Prostate gland (tissue), 2 donors: ENCODE data around the gene ZNF331. TPM values are rescaled to one million over a fixed set of nuclear protein-coding genes. Genes with fewer than 3 reads are reported as not detected.

Source experiments
- DNase-seq: peaks from one replicate; pipeline ENCODE4 v3.0.0-alpha.2; 2019; ENCODE audit warnings: low spot score
- H3K27ac ChIP-seq, 2 donors: fragments of 200-600 bp; sonication (generic); 2 replicates each; pipeline ENCODE4 v1.5.1; 2017 to 2019
- H3K27me3 ChIP-seq: fragments of 200-600 bp; sonication (generic); replicated peaks from 2 replicates; pipeline ENCODE4 v1.5.1; 2019; ENCODE audit not compliant: insufficient read depth
- H3K36me3 ChIP-seq, 2 donors: fragments of 200-600 bp; sonication (generic); 1 replicate in 1 of 2; 2 replicates in 1 of 2; pipeline versions ENCODE4 v1.5.1 to v1.8.1; 2017 to 2019
- H3K4me1 ChIP-seq: fragments of 200-600 bp; sonication (generic); replicated peaks from 2 replicates; pipeline ENCODE4 v1.5.1; 2019
- H3K4me3 ChIP-seq, 2 donors: fragments of 200-600 bp; sonication (generic); 2 replicates each; pipeline ENCODE4 v1.5.1; 2017 to 2019
- H3K9me3 ChIP-seq: fragments of 200-600 bp; sonication (generic); 2 replicates; pipeline ENCODE4 v1.5.1; 2017
- POLR2A ChIP-seq: fragments of 450-650 bp; IDR thresholded peaks from one replicate; pipeline ENCODE4 v1.6.1; 2016; ENCODE audit warnings: antibody characterized with exemption, mild to moderate bottlenecking
- POLR2AphosphoS5 ChIP-seq: sonication (generic); formaldehyde crosslinking; IDR thresholded peaks from one replicate; pipeline ENCODE4 v1.6.1; 2017; ENCODE audit warnings: antibody characterized with exemption
- WGBS: methylation state at CpG from one replicate; pipeline ENCODE4 v1.1.5; 2018; 5-methylcytosine and 5-hydroxymethylcytosine counted together
- intact Hi-C: fragments of 100-400 bp; cut with DNase I; formaldehyde crosslinking; loops from one replicate; pipeline ENCODE4 v1.14.2; 2022
- total RNA-seq, 2 donors: library from RNA; depleted of rRNA; stranded (reverse); fragments of >200 nt; gene quantifications; one replicate each; pipeline ENCODE4 v1.1.0, GENCODE V29; 2016
- TF ChIP-seq, protein P1 (sequence below), 4 experiments: fragments of 200-600 bp in 2 of 4; fragments of 450-650 bp in 2 of 4; sonication (generic) in 2 of 4; IDR thresholded peaks; 1 replicate in 3 of 4; 2 replicates in 1 of 4; pipeline ENCODE4 v1.5.1; 2016 to 2019; ENCODE audit warnings: antibody characterized with exemption in 4 of 4, mild to moderate bottlenecking in 2 of 4, moderate library complexity in 2 of 4

The ZNF331 gene
- total RNA-seq, 2 donors from 2014 or later, result 30.6 to 39.6 TPM

DNA sequence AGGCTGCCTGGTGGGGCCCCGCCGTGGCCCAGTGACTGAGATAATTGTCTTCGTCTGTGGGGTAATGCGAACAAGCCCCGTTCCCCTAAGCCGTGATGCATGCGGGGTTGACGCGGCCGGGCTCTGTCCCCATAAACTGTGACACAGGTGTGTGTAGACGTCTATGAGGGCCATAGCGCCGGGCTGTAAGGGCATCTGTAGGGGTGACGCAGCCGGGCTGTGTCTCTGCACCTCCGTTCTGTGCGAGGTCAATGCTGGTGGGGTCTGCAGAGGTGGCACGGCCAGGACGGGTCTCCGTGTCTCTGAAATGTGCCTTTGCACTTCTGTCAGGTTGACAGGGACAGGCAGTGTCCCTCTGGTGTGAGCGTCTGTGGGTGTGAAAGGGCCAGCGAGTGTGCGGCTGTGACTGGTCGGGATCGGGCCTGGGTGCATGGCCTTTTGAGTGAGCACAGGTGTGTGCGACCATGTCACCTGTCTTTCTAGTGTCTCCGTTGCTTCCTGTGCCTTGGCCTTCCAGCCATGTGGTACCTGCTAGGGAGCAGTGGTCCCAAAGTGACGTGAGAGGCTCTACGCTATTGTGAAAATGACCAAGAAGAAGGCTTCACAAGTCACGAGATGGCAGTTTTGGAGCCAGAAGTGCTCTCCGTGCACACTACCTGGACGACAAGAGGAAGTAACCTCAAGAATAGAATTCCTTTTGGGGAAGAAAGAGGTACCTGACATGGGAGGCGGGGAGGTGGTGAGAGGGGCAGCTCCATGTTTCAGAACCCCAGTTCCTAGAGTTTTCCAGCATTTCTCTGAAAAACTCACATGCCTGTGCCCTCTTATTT is 16.4 kb upstream of the ZNF331 start:
- no peak for DNase-seq
- no peak for TF ChIP-seq POLR2AphosphoS5
- H3K4me3 ChIP-seq, result peak overlapping the region; percentile 38 to 48
- no peaks in the 10 kb centered on the region for H3K27me3 ChIP-seq
- H3K36me3 ChIP-seq, result no peaks in the 10 kb centered on the region
- no peaks in the 10 kb centered on the region for H3K9me3 ChIP-seq
- intact Hi-C loops, result no loop called here
- 20% methylated on average over 31 of the region's 33 CpGs for WGBS
- H3K4me1 ChIP-seq, result peaks cover 7% of the 10 kb centered on the region
- peak overlapping the region in 1 of 2 donors; percentile 81 for H3K27ac ChIP-seq

DNA sequence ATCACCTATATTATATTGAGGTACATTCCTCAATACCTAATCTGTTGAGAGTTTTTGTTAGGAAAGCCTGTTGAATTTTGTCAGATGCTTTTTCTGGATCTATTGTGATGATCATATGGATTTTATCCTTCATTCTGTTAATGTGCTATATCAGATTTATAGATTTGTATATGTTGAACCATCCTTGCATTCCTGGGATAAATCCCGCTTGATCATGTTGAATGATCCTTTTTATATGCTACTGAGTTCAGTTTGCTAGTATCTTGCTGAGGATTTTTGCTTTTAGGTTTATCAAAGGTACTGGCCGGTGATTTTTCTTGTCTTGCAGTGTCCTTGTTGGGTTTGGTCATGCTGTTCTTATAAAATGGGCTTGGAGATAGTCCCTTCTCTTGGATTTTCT is 12.0 kb upstream of the ZNF331 start:
- TF ChIP-seq POLR2AphosphoS5, result no peak
- TF ChIP-seq, protein P1, sequence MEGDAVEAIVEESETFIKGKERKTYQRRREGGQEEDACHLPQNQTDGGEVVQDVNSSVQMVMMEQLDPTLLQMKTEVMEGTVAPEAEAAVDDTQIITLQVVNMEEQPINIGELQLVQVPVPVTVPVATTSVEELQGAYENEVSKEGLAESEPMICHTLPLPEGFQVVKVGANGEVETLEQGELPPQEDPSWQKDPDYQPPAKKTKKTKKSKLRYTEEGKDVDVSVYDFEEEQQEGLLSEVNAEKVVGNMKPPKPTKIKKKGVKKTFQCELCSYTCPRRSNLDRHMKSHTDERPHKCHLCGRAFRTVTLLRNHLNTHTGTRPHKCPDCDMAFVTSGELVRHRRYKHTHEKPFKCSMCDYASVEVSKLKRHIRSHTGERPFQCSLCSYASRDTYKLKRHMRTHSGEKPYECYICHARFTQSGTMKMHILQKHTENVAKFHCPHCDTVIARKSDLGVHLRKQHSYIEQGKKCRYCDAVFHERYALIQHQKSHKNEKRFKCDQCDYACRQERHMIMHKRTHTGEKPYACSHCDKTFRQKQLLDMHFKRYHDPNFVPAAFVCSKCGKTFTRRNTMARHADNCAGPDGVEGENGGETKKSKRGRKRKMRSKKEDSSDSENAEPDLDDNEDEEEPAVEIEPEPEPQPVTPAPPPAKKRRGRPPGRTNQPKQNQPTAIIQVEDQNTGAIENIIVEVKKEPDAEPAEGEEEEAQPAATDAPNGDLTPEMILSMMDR (IDR thresholded peaks at IDR 0.05), result no peak
- TF ChIP-seq POLR2A, result no peak
- no peak overlapping the region for H3K27ac ChIP-seq
- H3K27me3 ChIP-seq, result no peaks in the 10 kb centered on the region
- H3K36me3 ChIP-seq, result no peaks in the 10 kb centered on the region
- H3K4me3 ChIP-seq, result no peak overlapping the region
- peaks cover 7% of the 10 kb centered on the region for H3K4me1 ChIP-seq
- intact Hi-C loops, result no loop called here
- WGBS, result 99% methylated on average over 2 of the region's 2 CpGs
- DNase-seq, result no peak
- no peaks in the 10 kb centered on the region for H3K9me3 ChIP-seq

DNA sequence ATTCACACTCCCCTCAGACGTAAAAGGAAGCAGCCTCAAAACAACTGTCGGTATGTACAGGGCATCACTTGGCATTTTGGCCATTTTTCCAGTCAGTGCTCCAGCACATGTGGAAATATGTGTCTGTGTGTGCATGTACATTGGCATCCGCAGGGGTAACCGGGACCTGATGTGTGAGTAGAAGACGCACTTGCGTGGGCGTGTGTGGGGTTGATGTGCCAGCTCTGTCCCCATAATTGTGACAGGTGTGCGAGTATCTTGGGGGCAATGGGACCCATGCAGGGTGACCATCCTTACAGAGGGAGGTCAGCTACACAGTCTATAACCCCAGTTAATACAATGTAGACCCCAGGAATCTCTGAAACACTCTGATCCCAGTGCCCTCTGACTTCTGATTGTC is 7.3 kb upstream of the ZNF331 start:
- intact Hi-C loops, result no loop called here
- DNase-seq, result no peak
- Histone ChIP-seq H3K27me3 (no peaks in the 10 kb centered on the region), H3K4me1 (no peaks in the 10 kb centered on the region), H3K36me3 (no peaks in the 10 kb centered on the region), H3K9me3 (no peaks in the 10 kb centered on the region), H3K4me3 (no peak overlapping the region), H3K27ac (no peak overlapping the region)
- TF ChIP-seq POLR2A (no peak), POLR2AphosphoS5 (no peak)
- TF ChIP-seq, protein P1 (IDR thresholded peaks at IDR 0.05), result no peak
- 97% methylated on average over 8 of the region's 8 CpGs for WGBS

DNA sequence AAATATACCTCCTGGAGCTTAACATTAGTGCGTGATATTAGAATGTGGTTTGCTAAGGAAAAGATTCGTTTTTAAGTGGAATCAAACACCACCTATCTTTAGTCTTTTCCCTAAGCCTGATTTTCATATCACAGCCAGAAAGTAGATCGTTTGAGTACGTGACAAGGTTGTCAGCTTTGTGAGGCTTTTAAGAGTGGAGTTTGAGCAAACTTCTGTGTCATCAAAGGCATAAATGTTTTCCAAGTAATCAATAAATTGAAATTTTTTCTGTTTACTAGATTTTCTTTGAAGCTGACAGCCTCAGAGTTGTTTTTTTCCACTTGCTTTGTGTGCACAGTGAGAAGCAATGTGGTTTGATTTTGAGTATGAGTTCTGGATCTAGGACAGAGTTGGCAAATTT is 6.5 kb upstream of the ZNF331 start:
- Histone ChIP-seq H3K27me3 (no peaks in the 10 kb centered on the region), H3K36me3 (no peaks in the 10 kb centered on the region), H3K4me3 (no peak overlapping the region), H3K4me1 (no peaks in the 10 kb centered on the region), H3K27ac (no peak overlapping the region), H3K9me3 (no peaks in the 10 kb centered on the region)
- no peak for DNase-seq
- WGBS, result 84% methylated on average over 4 of the region's 4 CpGs
- TF ChIP-seq POLR2AphosphoS5, result no peak
- intact Hi-C loops, result no loop called here

DNA sequence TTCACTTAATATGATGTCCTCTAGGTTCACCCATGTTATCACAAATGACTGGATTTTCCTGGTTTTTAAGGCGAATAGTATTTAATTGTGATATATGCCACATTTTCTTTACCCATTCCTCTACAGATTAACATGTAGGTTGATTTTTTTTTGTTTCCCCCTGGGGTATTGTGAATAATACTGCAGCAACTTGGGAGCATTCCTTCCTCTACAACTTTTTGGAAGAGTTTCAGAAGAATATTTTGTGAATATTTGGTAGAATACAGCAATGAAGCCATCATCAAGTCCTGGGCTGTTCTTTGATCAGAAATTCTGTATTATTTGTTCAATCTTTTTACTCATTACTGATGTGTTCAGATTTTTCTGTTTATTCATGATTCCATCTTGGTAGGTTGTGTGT is 5.6 kb upstream of the ZNF331 start:
- intact Hi-C loops, result no loop called here
- H3K27me3 ChIP-seq, result no peaks in the 10 kb centered on the region
- no peak overlapping the region for H3K4me3 ChIP-seq
- no peak for DNase-seq
- TF ChIP-seq, protein P1 (IDR thresholded peaks at IDR 0.05), result no peak
- no peak for TF ChIP-seq POLR2AphosphoS5
- TF ChIP-seq POLR2A, result no peak
- no peak overlapping the region for H3K27ac ChIP-seq
- H3K36me3 ChIP-seq, result no peaks in the 10 kb centered on the region
- 96% methylated on average over 1 of the region's 1 CpG for WGBS
- H3K9me3 ChIP-seq, result no peaks in the 10 kb centered on the region
- no peaks in the 10 kb centered on the region for H3K4me1 ChIP-seq

DNA sequence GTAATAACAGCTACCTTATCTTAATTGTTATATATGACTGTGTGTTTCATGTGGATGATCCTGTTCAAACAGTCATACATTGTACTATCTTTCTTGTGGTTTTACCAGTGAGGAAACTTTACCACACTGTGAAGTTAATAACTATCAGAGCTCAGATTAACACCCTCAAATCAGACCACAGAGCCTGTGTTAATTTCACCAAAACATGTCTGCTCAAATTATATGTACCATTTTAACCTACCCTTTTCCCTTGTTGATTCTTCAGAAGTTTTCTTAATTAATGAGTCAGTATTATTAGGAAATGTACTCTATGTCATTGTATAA is 1.8 kb upstream of the ZNF331 start:
- no peaks in the 10 kb centered on the region for H3K27me3 ChIP-seq
- no peak for DNase-seq
- intact Hi-C loops, result no loop called here

More for the DNA sequence above, 1.8 kb upstream of the ZNF331 start:
- TF ChIP-seq POLR2AphosphoS5 (no peak), POLR2A (no peak)
- TF ChIP-seq, protein P1 (IDR thresholded peaks at IDR 0.05), result no peak
- H3K9me3 ChIP-seq, result no peaks in the 10 kb centered on the region
- no peak overlapping the region for H3K4me3 ChIP-seq
- H3K36me3 ChIP-seq, result no peaks in the 10 kb centered on the region
- no peaks in the 10 kb centered on the region for H3K4me1 ChIP-seq
- no peak overlapping the region for H3K27ac ChIP-seq
